Gastroesophageal sphincter (tissue), 3 donors: Measurements from ENCODE around the gene TAL2.

Experiments used
- EP300 ChIP-seq: sonication (generic); formaldehyde crosslinking; IDR thresholded peaks from one replicate; pipeline ENCODE4 v1.6.1; 2017; ENCODE audit warnings: antibody characterized with exemption, mild to moderate bottlenecking
- POLR2AphosphoS5 ChIP-seq: sonication (generic); formaldehyde crosslinking; IDR thresholded peaks from one replicate; pipeline ENCODE4 v1.6.1; 2017; ENCODE audit warnings: antibody characterized with exemption
- TF ChIP-seq, protein P1 (sequence below), 4 experiments: fragments of 200-600 bp in 2 of 4; fragments of 450-650 bp in 2 of 4; sonication (generic) in 1 of 4; IDR thresholded peaks; one replicate each; pipeline ENCODE4 v1.5.1; 2017 to 2019; ENCODE audit warnings: antibody characterized with exemption in 4 of 4, mild to moderate bottlenecking in 2 of 4, moderate library complexity in 2 of 4

- TF ChIP-seq, protein P1, sequence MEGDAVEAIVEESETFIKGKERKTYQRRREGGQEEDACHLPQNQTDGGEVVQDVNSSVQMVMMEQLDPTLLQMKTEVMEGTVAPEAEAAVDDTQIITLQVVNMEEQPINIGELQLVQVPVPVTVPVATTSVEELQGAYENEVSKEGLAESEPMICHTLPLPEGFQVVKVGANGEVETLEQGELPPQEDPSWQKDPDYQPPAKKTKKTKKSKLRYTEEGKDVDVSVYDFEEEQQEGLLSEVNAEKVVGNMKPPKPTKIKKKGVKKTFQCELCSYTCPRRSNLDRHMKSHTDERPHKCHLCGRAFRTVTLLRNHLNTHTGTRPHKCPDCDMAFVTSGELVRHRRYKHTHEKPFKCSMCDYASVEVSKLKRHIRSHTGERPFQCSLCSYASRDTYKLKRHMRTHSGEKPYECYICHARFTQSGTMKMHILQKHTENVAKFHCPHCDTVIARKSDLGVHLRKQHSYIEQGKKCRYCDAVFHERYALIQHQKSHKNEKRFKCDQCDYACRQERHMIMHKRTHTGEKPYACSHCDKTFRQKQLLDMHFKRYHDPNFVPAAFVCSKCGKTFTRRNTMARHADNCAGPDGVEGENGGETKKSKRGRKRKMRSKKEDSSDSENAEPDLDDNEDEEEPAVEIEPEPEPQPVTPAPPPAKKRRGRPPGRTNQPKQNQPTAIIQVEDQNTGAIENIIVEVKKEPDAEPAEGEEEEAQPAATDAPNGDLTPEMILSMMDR (IDR thresholded peaks at IDR 0.05) = no peak
- TF ChIP-seq POLR2AphosphoS5 = no peak
- TF ChIP-seq EP300 = no peak
These were observed 24.7 kb downstream of the TAL2 start for GRCh38 chr9:105686936-105687335.
